Measurements from ENCODE around the gene GART. TPM values are rescaled to one million over a fixed set of nuclear protein-coding genes. Genes with fewer than 3 reads are reported as not detected.

GART gene
- polyA plus RNA-seq, 2 of the 4 experiments (the other 2 are of a cell fraction), result 42.3 to 70.2 TPM

GRCh38 chr21:33512481-33512880 is 29.4 kb downstream of the GART start:
- FAIRE-seq, result no peak

GRCh38 chr21:33511639-33512038 is 30.3 kb downstream of the GART start:
- no peak overlapping the region for H3K27ac ChIP-seq

More at GRCh38 chr21:33512481-33512880, 29.4 kb downstream of the GART start:
- H3K27ac ChIP-seq, result no peak overlapping the region
- ATAC-seq, result no peak
- DNase-seq (ENCODE audit: low read depth in 1 of 2, low spot score in 1 of 2), result no peak
- 96% methylated on average over 3 of the region's 3 CpGs for WGBS (ENCODE audit: missing lambda C conversion rate)
- no peak overlapping the region for H3K4me3 ChIP-seq
- ChIA-PET CTCF (no interaction called here), POLR2A (no interaction called here)
- no peaks in the 10 kb centered on the region for H3K4me1 ChIP-seq
- no peak overlapping the region for H3K4me2 ChIP-seq
- TF ChIP-seq FOXS1 (CRISPR knock-in tag; IDR thresholded peaks at IDR 0.05) (no peak), HDAC2 (IDR thresholded peaks at IDR 0.05) (no peak), ZC3H11A (IDR thresholded peaks at IDR 0.05) (no peak), CHD4 (IDR thresholded peaks at IDR 0.05; ENCODE audit: borderline replicate concordance) (no peak), NR3C1 (IDR thresholded peaks at IDR 0.05) (no peak), HOXB5 (CRISPR knock-in tag; IDR thresholded peaks at IDR 0.05) (no peak), FOSB (CRISPR knock-in tag; IDR thresholded peaks at IDR 0.05) (no peak), RARB (CRISPR knock-in tag; IDR thresholded peaks at IDR 0.05) (no peak), CBX2 (IDR thresholded peaks at IDR 0.05; ENCODE audit: borderline replicate concordance, low read depth) (no peak), SMC3 (IDR thresholded peaks at IDR 0.05) (no peak), NFE2L2 (conservative IDR thresholded peaks at IDR 0.05; ENCODE audit: low read length) (no peak), CHD2 (IDR thresholded peaks at IDR 0.05; ENCODE audit: low read length, partially characterized antibody) (no peak), JUN (IDR thresholded peaks at IDR 0.05) (no peak)
- TF ChIP-seq, protein P1, sequence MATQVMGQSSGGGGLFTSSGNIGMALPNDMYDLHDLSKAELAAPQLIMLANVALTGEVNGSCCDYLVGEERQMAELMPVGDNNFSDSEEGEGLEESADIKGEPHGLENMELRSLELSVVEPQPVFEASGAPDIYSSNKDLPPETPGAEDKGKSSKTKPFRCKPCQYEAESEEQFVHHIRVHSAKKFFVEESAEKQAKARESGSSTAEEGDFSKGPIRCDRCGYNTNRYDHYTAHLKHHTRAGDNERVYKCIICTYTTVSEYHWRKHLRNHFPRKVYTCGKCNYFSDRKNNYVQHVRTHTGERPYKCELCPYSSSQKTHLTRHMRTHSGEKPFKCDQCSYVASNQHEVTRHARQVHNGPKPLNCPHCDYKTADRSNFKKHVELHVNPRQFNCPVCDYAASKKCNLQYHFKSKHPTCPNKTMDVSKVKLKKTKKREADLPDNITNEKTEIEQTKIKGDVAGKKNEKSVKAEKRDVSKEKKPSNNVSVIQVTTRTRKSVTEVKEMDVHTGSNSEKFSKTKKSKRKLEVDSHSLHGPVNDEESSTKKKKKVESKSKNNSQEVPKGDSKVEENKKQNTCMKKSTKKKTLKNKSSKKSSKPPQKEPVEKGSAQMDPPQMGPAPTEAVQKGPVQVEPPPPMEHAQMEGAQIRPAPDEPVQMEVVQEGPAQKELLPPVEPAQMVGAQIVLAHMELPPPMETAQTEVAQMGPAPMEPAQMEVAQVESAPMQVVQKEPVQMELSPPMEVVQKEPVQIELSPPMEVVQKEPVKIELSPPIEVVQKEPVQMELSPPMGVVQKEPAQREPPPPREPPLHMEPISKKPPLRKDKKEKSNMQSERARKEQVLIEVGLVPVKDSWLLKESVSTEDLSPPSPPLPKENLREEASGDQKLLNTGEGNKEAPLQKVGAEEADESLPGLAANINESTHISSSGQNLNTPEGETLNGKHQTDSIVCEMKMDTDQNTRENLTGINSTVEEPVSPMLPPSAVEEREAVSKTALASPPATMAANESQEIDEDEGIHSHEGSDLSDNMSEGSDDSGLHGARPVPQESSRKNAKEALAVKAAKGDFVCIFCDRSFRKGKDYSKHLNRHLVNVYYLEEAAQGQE (IDR thresholded peaks at IDR 0.05), result no peak
- no peaks in the 10 kb centered on the region for H3K9me3 ChIP-seq

More at GRCh38 chr21:33511639-33512038, 30.3 kb downstream of the GART start:
- no peaks in the 10 kb centered on the region for H3K4me1 ChIP-seq
- FAIRE-seq (no peak), DNase-seq (ENCODE audit: low read depth in 1 of 2, low spot score in 1 of 2) (no peak), ATAC-seq (no peak)
- over 99% methylated on average over 4 of the region's 4 CpGs for WGBS (ENCODE audit: missing lambda C conversion rate)
- POLR2A ChIA-PET, result no interaction called here
- no peak overlapping the region for H3K4me2 ChIP-seq
- H3K4me3 ChIP-seq, result no peak overlapping the region
- TF ChIP-seq MYC (IDR thresholded peaks at IDR 0.05; ENCODE audit: borderline replicate concordance, low read length), result no peak
- TF ChIP-seq, protein P2, sequence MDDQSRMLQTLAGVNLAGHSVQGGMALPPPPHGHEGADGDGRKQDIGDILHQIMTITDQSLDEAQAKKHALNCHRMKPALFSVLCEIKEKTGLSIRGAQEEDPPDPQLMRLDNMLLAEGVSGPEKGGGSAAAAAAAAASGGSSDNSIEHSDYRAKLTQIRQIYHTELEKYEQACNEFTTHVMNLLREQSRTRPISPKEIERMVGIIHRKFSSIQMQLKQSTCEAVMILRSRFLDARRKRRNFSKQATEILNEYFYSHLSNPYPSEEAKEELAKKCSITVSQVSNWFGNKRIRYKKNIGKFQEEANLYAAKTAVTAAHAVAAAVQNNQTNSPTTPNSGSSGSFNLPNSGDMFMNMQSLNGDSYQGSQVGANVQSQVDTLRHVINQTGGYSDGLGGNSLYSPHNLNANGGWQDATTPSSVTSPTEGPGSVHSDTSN (IDR thresholded peaks at IDR 0.05), result no peak
- TF ChIP-seq NFE2L2 (conservative IDR thresholded peaks at IDR 0.05; ENCODE audit: low read length), result no peak
- TF ChIP-seq GATA3 (IDR thresholded peaks at IDR 0.05; ENCODE audit: borderline replicate concordance), result no peak
- TF ChIP-seq RCOR1 (IDR thresholded peaks at IDR 0.05; ENCODE audit: low read depth, low read length), result no peak
- TF ChIP-seq JUN (IDR thresholded peaks at IDR 0.05), result no peak
- TF ChIP-seq, protein P3, sequence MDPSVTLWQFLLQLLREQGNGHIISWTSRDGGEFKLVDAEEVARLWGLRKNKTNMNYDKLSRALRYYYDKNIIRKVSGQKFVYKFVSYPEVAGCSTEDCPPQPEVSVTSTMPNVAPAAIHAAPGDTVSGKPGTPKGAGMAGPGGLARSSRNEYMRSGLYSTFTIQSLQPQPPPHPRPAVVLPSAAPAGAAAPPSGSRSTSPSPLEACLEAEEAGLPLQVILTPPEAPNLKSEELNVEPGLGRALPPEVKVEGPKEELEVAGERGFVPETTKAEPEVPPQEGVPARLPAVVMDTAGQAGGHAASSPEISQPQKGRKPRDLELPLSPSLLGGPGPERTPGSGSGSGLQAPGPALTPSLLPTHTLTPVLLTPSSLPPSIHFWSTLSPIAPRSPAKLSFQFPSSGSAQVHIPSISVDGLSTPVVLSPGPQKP (IDR thresholded peaks at IDR 0.05; ENCODE audit: low read depth, low read length), result no peak
- TF ChIP-seq ZC3H11A (IDR thresholded peaks at IDR 0.05), result no peak
- no peak for TF ChIP-seq TFCP2L1 (CRISPR knock-in tag; IDR thresholded peaks at IDR 0.05)
- TF ChIP-seq ATOH8 (CRISPR knock-in tag; IDR thresholded peaks at IDR 0.05; ENCODE audit: low read depth), result no peak
- TF ChIP-seq BHLHE40 (IDR thresholded peaks at IDR 0.05; ENCODE audit: low read depth, low read length), result no peak
- TF ChIP-seq MAFK (IDR thresholded peaks at IDR 0.05; ENCODE audit: partially characterized antibody), result no peak
- no peak for TF ChIP-seq EHF (CRISPR knock-in tag; IDR thresholded peaks at IDR 0.05)
- CTCF ChIA-PET, result interaction anchor here (0.6 kb wide), 1 partner anchor 38 kb away, joined by 3 read pairs; no protein-coding TSS in a partner anchor
- H3K9me3 ChIP-seq, result no peaks in the 10 kb centered on the region

Data from A549 (cell line).